ENCODE results near the gene TPPP. TPM values are rescaled to one million over a fixed set of nuclear protein-coding genes. Genes with fewer than 3 reads are reported as not detected.
A peak's percentile ranks its signal among the peaks of the same experiment; 100 is the strongest.

Gene TPPP
- total and polyA plus RNA-seq, 2 of the 13 experiments (the other 11 are each of a cell fraction or from before 2014, with no cell fraction given) = 0.07 TPM; not detected in 1

DNA sequence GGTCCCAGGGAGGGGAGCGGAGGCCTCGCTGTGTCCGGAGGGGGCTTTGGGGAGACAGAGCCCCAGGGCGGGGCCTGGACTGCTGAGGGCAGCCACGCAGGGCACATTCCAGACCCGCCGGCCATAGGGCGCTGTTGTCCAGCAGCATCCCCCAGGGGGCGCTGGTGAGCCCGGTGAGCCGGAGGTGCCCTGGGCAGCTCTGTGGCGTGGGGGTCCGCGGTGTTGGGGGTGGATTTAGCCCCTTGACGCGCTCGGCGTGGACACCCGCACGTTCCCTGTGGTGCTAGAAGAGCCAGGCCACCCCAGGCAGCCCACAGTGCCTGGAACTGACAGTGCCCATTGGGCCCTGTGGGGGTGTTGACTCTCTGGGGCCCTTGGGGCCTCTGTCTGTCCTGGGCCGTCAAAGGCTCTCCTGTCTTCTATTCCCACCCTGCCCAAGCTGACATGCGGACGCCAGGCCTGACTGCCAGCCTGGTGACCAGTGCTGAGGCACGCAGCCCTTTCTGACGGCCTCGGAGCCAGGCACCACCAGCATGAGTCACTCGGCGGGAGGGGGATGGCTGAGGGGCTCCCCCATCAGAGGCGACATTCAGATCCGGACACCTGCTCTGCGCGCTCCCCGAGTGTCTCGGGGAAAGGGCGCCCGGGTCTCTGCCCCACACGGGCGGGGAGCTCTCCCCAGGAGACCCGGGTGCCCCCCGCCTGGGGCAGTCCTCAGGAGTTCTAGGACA, 23.9 kb downstream of the TPPP start (continued):
- TF ChIP-seq ZFP36 (IDR thresholded peaks at IDR 0.05; ENCODE audit: borderline replicate concordance, low read depth, low read length, partially characterized antibody) = no peak
- TF ChIP-seq, protein P1, sequence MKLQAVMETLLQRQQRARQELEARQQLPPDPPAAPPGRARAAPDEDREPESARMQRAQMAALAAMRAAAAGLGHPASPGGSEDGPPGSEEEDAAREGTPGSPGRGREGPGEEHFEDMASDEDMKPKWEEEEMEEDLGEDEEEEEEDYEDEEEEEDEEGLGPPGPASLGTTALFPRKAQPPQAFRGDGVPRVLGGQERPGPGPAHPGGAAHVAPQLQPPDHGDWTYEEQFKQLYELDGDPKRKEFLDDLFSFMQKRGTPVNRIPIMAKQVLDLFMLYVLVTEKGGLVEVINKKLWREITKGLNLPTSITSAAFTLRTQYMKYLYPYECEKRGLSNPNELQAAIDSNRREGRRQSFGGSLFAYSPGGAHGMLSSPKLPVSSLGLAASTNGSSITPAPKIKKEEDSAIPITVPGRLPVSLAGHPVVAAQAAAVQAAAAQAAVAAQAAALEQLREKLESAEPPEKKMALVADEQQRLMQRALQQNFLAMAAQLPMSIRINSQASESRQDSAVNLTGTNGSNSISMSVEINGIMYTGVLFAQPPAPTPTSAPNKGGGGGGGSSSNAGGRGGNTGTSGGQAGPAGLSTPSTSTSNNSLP (IDR thresholded peaks at IDR 0.05; ENCODE audit: low read depth, low read length) = no peak
- TF ChIP-seq AGO2 (optimal IDR thresholded peaks at IDR 0.05; ENCODE audit: low read depth, low read length) = peak; percentile 69
- TF ChIP-seq RAD21 (CRISPR knock-in tag; IDR thresholded peaks at IDR 0.05) = peak; percentile 64
- TF ChIP-seq, protein P2, sequence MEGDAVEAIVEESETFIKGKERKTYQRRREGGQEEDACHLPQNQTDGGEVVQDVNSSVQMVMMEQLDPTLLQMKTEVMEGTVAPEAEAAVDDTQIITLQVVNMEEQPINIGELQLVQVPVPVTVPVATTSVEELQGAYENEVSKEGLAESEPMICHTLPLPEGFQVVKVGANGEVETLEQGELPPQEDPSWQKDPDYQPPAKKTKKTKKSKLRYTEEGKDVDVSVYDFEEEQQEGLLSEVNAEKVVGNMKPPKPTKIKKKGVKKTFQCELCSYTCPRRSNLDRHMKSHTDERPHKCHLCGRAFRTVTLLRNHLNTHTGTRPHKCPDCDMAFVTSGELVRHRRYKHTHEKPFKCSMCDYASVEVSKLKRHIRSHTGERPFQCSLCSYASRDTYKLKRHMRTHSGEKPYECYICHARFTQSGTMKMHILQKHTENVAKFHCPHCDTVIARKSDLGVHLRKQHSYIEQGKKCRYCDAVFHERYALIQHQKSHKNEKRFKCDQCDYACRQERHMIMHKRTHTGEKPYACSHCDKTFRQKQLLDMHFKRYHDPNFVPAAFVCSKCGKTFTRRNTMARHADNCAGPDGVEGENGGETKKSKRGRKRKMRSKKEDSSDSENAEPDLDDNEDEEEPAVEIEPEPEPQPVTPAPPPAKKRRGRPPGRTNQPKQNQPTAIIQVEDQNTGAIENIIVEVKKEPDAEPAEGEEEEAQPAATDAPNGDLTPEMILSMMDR (CRISPR knock-in tag; IDR thresholded peaks at IDR 0.05) = peak; percentile 85
- 0 out of 2 replicates have a peak, but pooled peaks have one; percentile 12 for TF ChIP-seq FOSL2 (CRISPR knock-in tag; IDR thresholded peaks at IDR 0.05)
- peak; percentile 52; the same call in 1 of the 2 replicates for TF ChIP-seq KDM2A (CRISPR knock-in tag; IDR thresholded peaks at IDR 0.05; ENCODE audit: borderline replicate concordance, low read depth)
- TF ChIP-seq MBNL3 (CRISPR knock-in tag; conservative IDR thresholded peaks at IDR 0.05) = no peak
- TF ChIP-seq ZNF605 (CRISPR knock-in tag; IDR thresholded peaks at IDR 0.05) = no peak
- peak; percentile 6; the same call in 1 of the 2 replicates for TF ChIP-seq SMC3 (IDR thresholded peaks at IDR 0.05; ENCODE audit: low read length)
- TF ChIP-seq POLR2G (IDR thresholded peaks at IDR 0.05; ENCODE audit: low read depth, low read length) = peak; percentile 4; the same call in 1 of the 2 replicates
- TF ChIP-seq, protein P3, sequence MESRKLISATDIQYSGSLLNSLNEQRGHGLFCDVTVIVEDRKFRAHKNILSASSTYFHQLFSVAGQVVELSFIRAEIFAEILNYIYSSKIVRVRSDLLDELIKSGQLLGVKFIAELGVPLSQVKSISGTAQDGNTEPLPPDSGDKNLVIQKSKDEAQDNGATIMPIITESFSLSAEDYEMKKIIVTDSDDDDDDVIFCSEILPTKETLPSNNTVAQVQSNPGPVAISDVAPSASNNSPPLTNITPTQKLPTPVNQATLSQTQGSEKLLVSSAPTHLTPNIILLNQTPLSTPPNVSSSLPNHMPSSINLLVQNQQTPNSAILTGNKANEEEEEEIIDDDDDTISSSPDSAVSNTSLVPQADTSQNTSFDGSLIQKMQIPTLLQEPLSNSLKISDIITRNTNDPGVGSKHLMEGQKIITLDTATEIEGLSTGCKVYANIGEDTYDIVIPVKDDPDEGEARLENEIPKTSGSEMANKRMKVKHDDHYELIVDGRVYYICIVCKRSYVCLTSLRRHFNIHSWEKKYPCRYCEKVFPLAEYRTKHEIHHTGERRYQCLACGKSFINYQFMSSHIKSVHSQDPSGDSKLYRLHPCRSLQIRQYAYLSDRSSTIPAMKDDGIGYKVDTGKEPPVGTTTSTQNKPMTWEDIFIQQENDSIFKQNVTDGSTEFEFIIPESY (CRISPR knock-in tag; IDR thresholded peaks at IDR 0.05) = peak; percentile 99
- TF ChIP-seq, protein P4, sequence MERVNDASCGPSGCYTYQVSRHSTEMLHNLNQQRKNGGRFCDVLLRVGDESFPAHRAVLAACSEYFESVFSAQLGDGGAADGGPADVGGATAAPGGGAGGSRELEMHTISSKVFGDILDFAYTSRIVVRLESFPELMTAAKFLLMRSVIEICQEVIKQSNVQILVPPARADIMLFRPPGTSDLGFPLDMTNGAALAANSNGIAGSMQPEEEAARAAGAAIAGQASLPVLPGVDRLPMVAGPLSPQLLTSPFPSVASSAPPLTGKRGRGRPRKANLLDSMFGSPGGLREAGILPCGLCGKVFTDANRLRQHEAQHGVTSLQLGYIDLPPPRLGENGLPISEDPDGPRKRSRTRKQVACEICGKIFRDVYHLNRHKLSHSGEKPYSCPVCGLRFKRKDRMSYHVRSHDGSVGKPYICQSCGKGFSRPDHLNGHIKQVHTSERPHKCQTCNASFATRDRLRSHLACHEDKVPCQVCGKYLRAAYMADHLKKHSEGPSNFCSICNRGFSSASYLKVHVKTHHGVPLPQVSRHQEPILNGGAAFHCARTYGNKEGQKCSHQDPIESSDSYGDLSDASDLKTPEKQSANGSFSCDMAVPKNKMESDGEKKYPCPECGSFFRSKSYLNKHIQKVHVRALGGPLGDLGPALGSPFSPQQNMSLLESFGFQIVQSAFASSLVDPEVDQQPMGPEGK (CRISPR knock-in tag; IDR thresholded peaks at IDR 0.05) = peak; percentile 22; the same call in 1 of the 2 replicates
- peak; percentile 77 for TF ChIP-seq TEAD3 (CRISPR knock-in tag; optimal IDR thresholded peaks at IDR 0.05; ENCODE audit: borderline replicate concordance)
- TF ChIP-seq ZNF577 (CRISPR knock-in tag; IDR thresholded peaks at IDR 0.05; ENCODE audit: borderline replicate concordance, low read depth) = no peak
- peak; percentile 53 for TF ChIP-seq XRCC5 (optimal IDR thresholded peaks at IDR 0.05; ENCODE audit: low read length)

Data from HepG2 (cell line).